H1 (cell line): ENCODE data around the gene S1PR3. TPM values are rescaled to one million over a fixed set of nuclear protein-coding genes. Genes with fewer than 3 reads are reported as not detected.
A peak's percentile ranks its signal among the peaks of the same experiment; 100 is the strongest.

Source experiments
- CTCF ChIA-PET: fragments of 300-600 bp; sonication (Branson Sonifier 250); formaldehyde crosslinking; loops from one replicate; lab custom pipeline; 2021; ENCODE audit not compliant: partially characterized antibody; lab: Charles Lee
- POLR2A ChIA-PET: fragments of 300-600 bp; sonication (Branson Sonifier 250); formaldehyde crosslinking; loops from one replicate; lab custom pipeline; 2021; ENCODE audit warnings: inconsistent platforms; ENCODE audit not compliant: partially characterized antibody; lab: Charles Lee
- DNase-seq, 2 experiments: peaks; one replicate each; pipeline versions ENCODE4 v3.0.0 to v3.0.0-alpha.2; 2010 to 2022; ENCODE audit warnings: low spot score in 2 of 2, low read depth in 1 of 2, mixed read lengths in 1 of 2
- FAIRE-seq: peaks from 2 replicates; lab custom pipeline; 2011; peaks lifted over from hg19 to GRCh38; lab: Jason Lieb, UNC
- H2AFZ ChIP-seq: 2 replicates; pipeline ENCODE4 v1.8.1; 2012; ENCODE audit warnings: low read length, inconsistent platforms
- H2AK5ac ChIP-seq: 2 replicates; pipeline ENCODE4 v1.6.1; 2013; ENCODE audit warnings: low read depth, low read length
- H2BK120ac ChIP-seq: replicated peaks from 2 replicates; pipeline ENCODE3; 2013; ENCODE audit warnings: low read depth, low read length, inconsistent platforms
- H2BK12ac ChIP-seq: 2 replicates; pipeline ENCODE4 v1.6.1; 2013; ENCODE audit warnings: low read depth, low read length
- H2BK15ac ChIP-seq: 2 replicates; pipeline ENCODE4 v1.6.1; 2013; ENCODE audit warnings: low read length
- H2BK20ac ChIP-seq: 2 replicates; pipeline ENCODE4 v1.6.1; 2013; ENCODE audit warnings: low read length
- H2BK5ac ChIP-seq: 2 replicates; pipeline ENCODE4 v1.6.1; 2013; ENCODE audit warnings: low read depth, low read length
- H3K14ac ChIP-seq: 2 replicates; pipeline ENCODE4 v1.6.1; 2013; ENCODE audit warnings: inconsistent platforms; ENCODE audit not compliant: insufficient read length
- H3K18ac ChIP-seq: 2 replicates; pipeline ENCODE4 v1.6.1; 2013; ENCODE audit warnings: low read length; ENCODE audit errors: extremely low read depth
- H3K23ac ChIP-seq: 2 replicates; pipeline ENCODE4 v1.6.1; 2013; ENCODE audit warnings: inconsistent platforms; ENCODE audit not compliant: insufficient read length
- H3K23me2 ChIP-seq: 2 replicates; pipeline ENCODE4 v1.6.1; 2013; ENCODE audit warnings: low read depth, low read length
- H3K27ac ChIP-seq: 2 replicates; pipeline ENCODE4 v1.6.1; 2011; ENCODE audit warnings: low read depth, low read length, inconsistent platforms
- H3K27me3 ChIP-seq, 4 experiments: replicated peaks in 1 of 4; 1 replicate in 1 of 4; 2 replicates in 3 of 4; pipeline versions ENCODE4 v1.6.1 to v1.8.1; 2011 to 2013; ENCODE audit warnings: low read length in 3 of 4, mild to moderate bottlenecking in 3 of 4, inconsistent platforms in 2 of 4, mixed read lengths in 2 of 4, moderate library complexity in 1 of 4; ENCODE audit not compliant: control insufficient read depth in 3 of 4, insufficient read depth in 3 of 4; ENCODE audit errors: extremely low read depth in 1 of 4
- H3K36me3 ChIP-seq, 4 experiments: 2 replicates each; pipeline versions ENCODE4 v1.6.1 to v1.8.1; 2011 to 2013; ENCODE audit warnings: mild to moderate bottlenecking in 4 of 4, low read length in 3 of 4, moderate library complexity in 2 of 4, control low read depth in 1 of 4, inconsistent platforms in 1 of 4; ENCODE audit not compliant: insufficient read depth in 4 of 4, control insufficient read depth in 2 of 4
- H3K4ac ChIP-seq: replicated peaks from 2 replicates; pipeline ENCODE3; 2013; ENCODE audit warnings: low read length, low read depth, mixed read lengths, inconsistent platforms; ENCODE audit not compliant: insufficient read length
- H3K4me1 ChIP-seq, 4 experiments: replicated peaks in 1 of 4; 1 replicate in 1 of 4; 2 replicates in 3 of 4; pipeline versions ENCODE4 v1.6.1 to v1.8.1; 2011 to 2013; ENCODE audit warnings: low read length in 3 of 4, inconsistent platforms in 2 of 4, mixed read lengths in 1 of 4; ENCODE audit not compliant: insufficient read depth in 4 of 4, control insufficient read depth in 3 of 4
- H3K4me2 ChIP-seq, 2 experiments: 2 replicates each; pipeline versions ENCODE4 v1.6.1 to v1.8.1; 2011 to 2013; ENCODE audit warnings: low read depth in 2 of 2, low read length in 2 of 2, control low read depth in 1 of 2, inconsistent platforms in 1 of 2, mild to moderate bottlenecking in 1 of 2; ENCODE audit not compliant: insufficient read depth in 1 of 2
- H3K4me3 ChIP-seq, 4 experiments: fragments of 200-600, 300-600 bp in 1 of 4; sonication (generic), shearing (Covaris generic), sonication (Bioruptor Twin) in 1 of 4; 2 replicates each; pipeline versions ENCODE4 v1.5.1 to v1.8.1; 2011 to 2016; ENCODE audit warnings: low read length in 4 of 4, low read depth in 3 of 4, control low read depth in 2 of 4, inconsistent platforms in 2 of 4, mild to moderate bottlenecking in 2 of 4, mixed read lengths in 1 of 4, moderate library complexity in 1 of 4; ENCODE audit not compliant: insufficient read depth in 2 of 4; ENCODE audit errors: extremely low read depth in 1 of 4
- H3K56ac ChIP-seq: replicated peaks from 2 replicates; pipeline ENCODE3; 2013; ENCODE audit warnings: low read depth, mild to moderate bottlenecking, mixed read lengths, low read length, inconsistent platforms; ENCODE audit not compliant: insufficient read length
- H3K79me1 ChIP-seq: 2 replicates; pipeline ENCODE4 v1.6.1; 2013; ENCODE audit warnings: low read depth, low read length, control low read depth
- H3K79me2 ChIP-seq, 2 experiments: 2 replicates each; pipeline versions ENCODE4 v1.6.1 to v1.8.1; 2012 to 2013; ENCODE audit warnings: low read length in 2 of 2, mild to moderate bottlenecking in 2 of 2, inconsistent platforms in 1 of 2; ENCODE audit not compliant: insufficient read depth in 2 of 2, control insufficient read depth in 1 of 2
- H3K9ac ChIP-seq, 4 experiments: replicated peaks in 1 of 4; 1 replicate in 1 of 4; 2 replicates in 3 of 4; pipeline versions ENCODE4 v1.6.1 to v1.8.1; 2011 to 2013; ENCODE audit warnings: low read depth in 3 of 4, low read length in 3 of 4, control low read depth in 2 of 4, mild to moderate bottlenecking in 2 of 4, moderate library complexity in 2 of 4, inconsistent platforms in 1 of 4; ENCODE audit errors: extremely low read depth in 1 of 4
- H3K9me3 ChIP-seq, 2 experiments: 2 replicates each; pipeline versions ENCODE4 v1.6.1 to v1.8.1; 2012 to 2013; ENCODE audit warnings: mild to moderate bottlenecking in 2 of 2, moderate library complexity in 2 of 2, control low read depth in 1 of 2, inconsistent platforms in 1 of 2, low read depth in 1 of 2, low read length in 1 of 2, mixed read lengths in 1 of 2; ENCODE audit not compliant: insufficient read depth in 2 of 2
- H4K20me1 ChIP-seq, 2 experiments: replicated peaks in 1 of 2; 2 replicates each; pipeline versions ENCODE3 to v1.8.1; 2011 to 2013; ENCODE audit warnings: inconsistent platforms in 2 of 2, low read length in 2 of 2, mild to moderate bottlenecking in 1 of 2; ENCODE audit not compliant: insufficient read depth in 2 of 2, control insufficient read depth in 1 of 2
- H4K5ac ChIP-seq: 2 replicates; pipeline ENCODE4 v1.6.1; 2013; ENCODE audit warnings: low read length, low read depth, mixed read lengths, inconsistent platforms; ENCODE audit not compliant: insufficient read length
- H4K8ac ChIP-seq: 2 replicates; pipeline ENCODE4 v1.8.0; 2013; ENCODE audit warnings: mild to moderate bottlenecking, moderate library complexity, low read length, inconsistent platforms; ENCODE audit not compliant: insufficient read depth; ENCODE audit errors: extremely low read depth
- H4K91ac ChIP-seq: replicated peaks from 2 replicates; pipeline ENCODE3; 2013; ENCODE audit warnings: low read length, mixed read lengths, inconsistent platforms; ENCODE audit not compliant: insufficient read length
- BCL11A ChIP-seq, 2 experiments: IDR thresholded peaks; one replicate each; pipeline ENCODE4 v1.6.1; 2011; ENCODE audit warnings: low read depth in 2 of 2, low read length in 2 of 2, mild to moderate bottlenecking in 2 of 2
- CTBP2 ChIP-seq: IDR thresholded peaks from 2 replicates; pipeline ENCODE4 v1.7.0; 2011; ENCODE audit warnings: borderline replicate concordance, mild to moderate bottlenecking, moderate library complexity, mixed read lengths, low read length; ENCODE audit not compliant: insufficient read depth, insufficient read length
- FOSL1 ChIP-seq: IDR thresholded peaks from 2 replicates; pipeline ENCODE4 v1.6.1; 2011; ENCODE audit warnings: mild to moderate bottlenecking, low read depth, low read length, moderate library complexity; ENCODE audit not compliant: insufficient read depth
- POU5F1 ChIP-seq: IDR thresholded peaks from 2 replicates; pipeline ENCODE4 v1.6.1; 2011; ENCODE audit warnings: low read depth, mild to moderate bottlenecking, low read length, moderate library complexity
- RBBP5 ChIP-seq: IDR thresholded peaks from 2 replicates; pipeline ENCODE4 v1.7.1; 2012; ENCODE audit warnings: low read depth, mild to moderate bottlenecking, inconsistent platforms, low read length, moderate library complexity, borderline replicate concordance
- SAP30 ChIP-seq: fragments of 300-600 bp; sonication (generic); IDR thresholded peaks from 2 replicates; pipeline ENCODE4 v1.7.1; 2012; ENCODE audit warnings: low read length, moderate library complexity, mild to moderate bottlenecking, inconsistent platforms; ENCODE audit not compliant: insufficient read depth, insufficient replicate concordance
- WGBS, 2 experiments: shearing (Covaris generic) in 1 of 2; methylation state at CpG; one replicate each; pipeline versions ENCODE4 v1.1.6 to v1.1.7; 2013 to 2015; ENCODE audit warnings: low lambda C conversion rate in 2 of 2, mixed read lengths in 2 of 2, inconsistent platforms in 1 of 2, low coverage in 1 of 2, missing lambda C conversion rate in 1 of 2; ENCODE audit not compliant: insufficient replicate concordance in 2 of 2, insufficient coverage in 1 of 2, insufficient read length in 1 of 2; ENCODE audit errors: extremely low coverage in 1 of 2, missing lambda C conversion rate in 1 of 2; 5-methylcytosine and 5-hydroxymethylcytosine counted together
- polyA plus RNA-seq, 7 experiments: library from polyadenylated mRNA; depleted of rRNA in 3 of 7; stranded (reverse) in 5 of 7; unstranded in 2 of 7; fragments of >200 nt in 5 of 7; fragments of 200-250 nt in 2 of 7; gene quantifications; 1 replicate in 5 of 7; 2 replicates in 1 of 7; 4 replicates in 1 of 7; pipeline versions ENCODE4 v1.2.1 to v1.2.3, GENCODE V29; 2011 to 2013; ENCODE audit warnings: missing spikeins in 2 of 7, mixed read lengths in 2 of 7
- total RNA-seq: library from RNA; stranded (reverse); fragmentation: NEBNext Ultra II Directional; extraction: Animal tissue kit (Norgen Biotek cat#: 25700); gene quantifications from 2 replicates; pipeline ENCODE4 v1.2.1, GENCODE V29; 2021
- TF ChIP-seq, protein P1 (sequence below): IDR thresholded peaks from 2 replicates; pipeline ENCODE4 v1.6.1; 2011; ENCODE audit warnings: low read depth, mild to moderate bottlenecking, low read length; ENCODE audit not compliant: insufficient read depth

The S1PR3 gene
- total and polyA plus RNA-seq, 2 of the 8 experiments (the other 6 are each of a cell fraction or from before 2014, with no cell fraction given) = 3.7 to 6.4 TPM

DNA sequence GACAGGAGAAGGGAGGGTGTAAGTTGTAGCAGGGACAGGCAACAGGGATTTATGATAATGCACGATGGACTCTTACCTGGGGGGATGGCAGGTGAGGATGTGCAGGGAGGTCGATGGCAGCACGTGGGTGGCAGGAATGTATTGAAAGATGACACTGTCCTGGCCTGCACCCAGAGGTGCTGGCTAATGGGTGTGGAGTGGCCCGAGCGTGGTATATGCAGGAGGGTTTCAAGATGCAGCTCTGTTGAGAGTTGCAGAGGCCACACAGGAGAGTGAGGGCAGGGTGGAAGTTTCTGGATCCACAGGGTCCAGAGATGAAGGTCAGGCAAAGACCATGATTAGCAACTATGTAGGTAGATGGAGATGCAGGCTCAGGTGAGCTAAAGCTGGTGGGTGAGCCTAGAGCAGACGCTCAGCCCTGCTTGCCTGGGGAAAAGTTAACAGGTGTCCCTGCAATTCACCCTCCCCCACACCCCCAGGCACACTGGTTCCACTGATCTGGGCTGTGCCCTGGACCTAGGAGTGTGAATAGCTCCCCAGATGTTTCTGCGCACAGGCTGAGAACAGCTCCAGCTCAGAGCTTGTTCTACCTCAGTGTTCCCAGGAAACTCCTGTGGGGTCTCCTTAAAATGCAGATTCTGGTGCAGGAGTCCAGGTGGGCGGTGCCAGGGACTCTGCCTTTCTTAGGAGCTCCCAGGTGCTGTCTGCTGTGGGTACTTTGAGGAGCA lies 21.5 kb upstream of the S1PR3 start:
- no peak overlapping the region for H3K27ac ChIP-seq
- no peak overlapping the region for H2BK5ac ChIP-seq
- peaks cover 0 to 5% of the 10 kb centered on the region in 2 experiments; a peak in 2 of 4 replicates for H3K79me2 ChIP-seq
- no peaks in the 10 kb centered on the region for H3K79me1 ChIP-seq
- WGBS, 2 experiments = 85% methylated on average over 8 of the region's 8 CpGs; no CpG with 5 or more reads in 1 of the 2 experiments
- H3K9me3 ChIP-seq = no peaks in the 10 kb centered on the region; a peak in 1 of 4 replicates
- POLR2A ChIA-PET = no interaction called here
- H2AK5ac ChIP-seq = 0 out of 2 replicates have a peak overlapping the region, but pooled peaks have one; percentile 9
- no peak overlapping the region for H4K5ac ChIP-seq
- H3K9ac ChIP-seq = no peak overlapping the region
- no peak overlapping the region for H3K56ac ChIP-seq
- peaks cover 0 to 2% (median 0%) of the 10 kb centered on the region in 4 experiments; a peak in 1 of 8 replicates for H3K36me3 ChIP-seq
- no peak overlapping the region; a peak in 1 of 4 replicates for H3K4me2 ChIP-seq
- H3K4ac ChIP-seq = no peak overlapping the region
- H2BK120ac ChIP-seq = no peak overlapping the region
- no peak overlapping the region for H2BK20ac ChIP-seq
- DNase-seq = no peak
- peaks cover 0 to 7% (median 4%) of the 10 kb centered on the region in 4 experiments; a peak in 3 of 7 replicates for H3K4me1 ChIP-seq
- peaks cover 0 to 3% (median 0%) of the 10 kb centered on the region in 4 experiments; a peak in 1 of 7 replicates for H3K27me3 ChIP-seq
- no peak overlapping the region for H4K91ac ChIP-seq
- H3K14ac ChIP-seq = no peak overlapping the region
- H3K23me2 ChIP-seq = peaks cover 12% of the 10 kb centered on the region
- H4K8ac ChIP-seq = no peak overlapping the region
- peak overlapping the region; percentile 43; the same call in 1 of the 2 replicates for H2BK12ac ChIP-seq
- H3K4me3 ChIP-seq = no peak overlapping the region
- H3K18ac ChIP-seq = peak overlapping the region; percentile 19
- H4K20me1 ChIP-seq = peaks cover 0 to 12% of the 10 kb centered on the region in 2 experiments
- no peak for FAIRE-seq
- CTCF ChIA-PET = interaction anchor here (0.6 to 1.1 kb wide), 4 partner anchors 20 to 437 kb away, joined by 3 read pairs; no protein-coding TSS in a partner anchor
- no peak overlapping the region for H2BK15ac ChIP-seq
- no peak overlapping the region for H3K23ac ChIP-seq
- no peak overlapping the region for H2AFZ ChIP-seq
- TF ChIP-seq POU5F1 (no peak), SAP30 (no peak), BCL11A (IDR thresholded peaks at IDR 0.05; ENCODE audit: low read depth in 2 of 2, low read length in 2 of 2) (no peak), CTBP2 (no peak), RBBP5 (no peak), FOSL1 (no peak)
- TF ChIP-seq, protein P1, sequence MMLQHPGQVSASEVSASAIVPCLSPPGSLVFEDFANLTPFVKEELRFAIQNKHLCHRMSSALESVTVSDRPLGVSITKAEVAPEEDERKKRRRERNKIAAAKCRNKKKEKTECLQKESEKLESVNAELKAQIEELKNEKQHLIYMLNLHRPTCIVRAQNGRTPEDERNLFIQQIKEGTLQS = no peak
